GM12892 (cell line): ENCODE data around the gene TP53AIP1.

Experiments used
- POLR2A ChIP-seq: IDR thresholded peaks from 2 replicates; pipeline ENCODE4 v1.6.1; 2011; ENCODE audit warnings: low read depth, low read length, control low read depth
- POLR2AphosphoS5 ChIP-seq: IDR thresholded peaks from 2 replicates; pipeline ENCODE4 v1.6.1; 2011; ENCODE audit warnings: low read depth, low read length, control low read depth

DNA sequence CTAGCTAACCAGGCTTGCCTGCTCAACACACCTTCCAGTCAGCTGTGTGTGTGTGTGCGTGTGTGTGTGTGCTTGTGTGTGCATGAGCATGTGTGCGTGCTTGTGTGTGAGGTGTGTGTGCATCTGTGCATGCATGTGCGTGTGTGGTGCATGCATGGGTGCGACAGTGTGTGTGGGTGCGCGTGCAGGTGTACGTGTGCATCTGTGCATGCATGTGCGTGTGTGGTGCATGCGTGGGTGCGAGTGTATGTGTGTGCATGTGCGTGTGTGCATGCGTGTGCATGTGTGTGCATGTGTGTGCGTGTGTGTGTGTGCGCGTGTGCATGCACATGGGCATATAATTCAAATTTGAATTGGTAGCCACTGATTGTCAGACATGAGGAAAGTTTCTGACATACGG is 10.5 kb upstream of the TP53AIP1 start:
- TF ChIP-seq POLR2AphosphoS5 (no peak; the same call in 1 of the 2 replicates), POLR2A (no peak)
